Body of pancreas (tissue), 4 donors: Measurements from ENCODE around the gene HPRT1.
"Not testable (repeated sequence)": the region's sequence is repeated elsewhere in the genome, so short reads cannot be mapped to it uniquely, and the experiment has no call there.

Experiments used
- POLR2A ChIP-seq, 3 donors: fragments of 450-650 bp; IDR thresholded peaks; one replicate each; pipeline ENCODE4 v1.6.1; 2016; ENCODE audit warnings: antibody characterized with exemption in 3 of 3, mild to moderate bottlenecking in 2 of 3
- TF ChIP-seq, protein P1 (sequence below), 7 experiments: fragments of 450-650 bp in 4 of 7; fragments of 200-600 bp in 3 of 7; sonication (generic) in 3 of 7; IDR thresholded peaks; one replicate each; pipeline ENCODE4 v1.5.1; 2016 to 2019; ENCODE audit warnings: antibody characterized with exemption in 7 of 7

DNA sequence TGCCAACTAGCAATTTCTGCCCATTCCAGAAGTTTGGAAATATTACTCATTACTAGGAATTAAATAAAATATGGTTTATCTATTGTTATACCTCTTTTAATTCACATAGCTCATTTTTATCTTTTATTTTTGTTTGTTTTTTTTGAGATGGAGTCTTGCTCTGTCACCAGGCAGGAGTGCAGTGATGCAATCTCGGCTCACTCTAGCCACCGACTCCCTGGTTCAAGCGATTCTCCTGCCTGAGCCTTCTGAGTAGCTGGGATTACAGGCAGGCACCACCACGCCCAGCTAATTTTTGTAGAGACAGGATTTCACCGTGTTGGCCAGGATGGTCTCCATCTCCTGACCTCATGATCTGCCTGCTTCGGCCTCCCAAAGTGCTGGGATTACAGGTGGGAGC lies 4.5 kb downstream of the HPRT1 start:
- TF ChIP-seq, protein P1, sequence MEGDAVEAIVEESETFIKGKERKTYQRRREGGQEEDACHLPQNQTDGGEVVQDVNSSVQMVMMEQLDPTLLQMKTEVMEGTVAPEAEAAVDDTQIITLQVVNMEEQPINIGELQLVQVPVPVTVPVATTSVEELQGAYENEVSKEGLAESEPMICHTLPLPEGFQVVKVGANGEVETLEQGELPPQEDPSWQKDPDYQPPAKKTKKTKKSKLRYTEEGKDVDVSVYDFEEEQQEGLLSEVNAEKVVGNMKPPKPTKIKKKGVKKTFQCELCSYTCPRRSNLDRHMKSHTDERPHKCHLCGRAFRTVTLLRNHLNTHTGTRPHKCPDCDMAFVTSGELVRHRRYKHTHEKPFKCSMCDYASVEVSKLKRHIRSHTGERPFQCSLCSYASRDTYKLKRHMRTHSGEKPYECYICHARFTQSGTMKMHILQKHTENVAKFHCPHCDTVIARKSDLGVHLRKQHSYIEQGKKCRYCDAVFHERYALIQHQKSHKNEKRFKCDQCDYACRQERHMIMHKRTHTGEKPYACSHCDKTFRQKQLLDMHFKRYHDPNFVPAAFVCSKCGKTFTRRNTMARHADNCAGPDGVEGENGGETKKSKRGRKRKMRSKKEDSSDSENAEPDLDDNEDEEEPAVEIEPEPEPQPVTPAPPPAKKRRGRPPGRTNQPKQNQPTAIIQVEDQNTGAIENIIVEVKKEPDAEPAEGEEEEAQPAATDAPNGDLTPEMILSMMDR (IDR thresholded peaks at IDR 0.05): not testable (repeated sequence)
- not testable (repeated sequence) for TF ChIP-seq POLR2A (IDR thresholded peaks at IDR 0.05)
